SW 1271 (cell line): ENCODE data around the gene UBE2L3.
"Not testable (repeated sequence)": the region's sequence is repeated elsewhere in the genome, so short reads cannot be mapped to it uniquely, and the experiment has no call there.

Experiments
- DNase-seq, 2 experiments: peaks; one replicate each; lab custom pipeline; 2025; lab: John Stamatoyannopoulos, UW

UBE2L3 gene

GRCh38 chr22:21626735-21627469, 59.4 kb downstream of the UBE2L3 start:
- DNase-seq: no peak

- DNase-seq: no peak
Measured at GRCh38 chr22:21628386-21629254, 61.1 kb downstream of the UBE2L3 start.

- peak; percentile 70 to 83 for DNase-seq
Measured at GRCh38 chr22:21629255-21630149, 62.0 kb downstream of the UBE2L3 start, which contains the start of gene YDJC. TSS of gene YDJC (minus strand) at chr22:21630022. CDS start at chr22:21630014, 8 bp downstream.

- no peak for DNase-seq
Measured at GRCh38 chr22:21631025-21631424, 63.5 kb downstream of the UBE2L3 start.

- no peak for DNase-seq
Measured at GRCh38 chr22:21632237-21632895, 64.9 kb downstream of the UBE2L3 start, which contains the start of gene CCDC116. TSS of gene CCDC116 (plus strand) at chr22:21632760. CDS start at chr22:21633182, 422 bp downstream.

GRCh38 chr22:21632931-21633330, 65.4 kb downstream of the UBE2L3 start:
- DNase-seq: no peak

GRCh38 chr22:21633481-21633880, 66.0 kb downstream of the UBE2L3 start:
- DNase-seq: no peak

GRCh38 chr22:21634081-21634480, 66.6 kb downstream of the UBE2L3 start:
- DNase-seq: no peak

GRCh38 chr22:21634844-21635243, 67.3 kb downstream of the UBE2L3 start:
- no peak for DNase-seq

- DNase-seq: no peak
Measured at GRCh38 chr22:21635771-21636510, 68.4 kb downstream of the UBE2L3 start.

GRCh38 chr22:21636629-21637218, 69.2 kb downstream of the UBE2L3 start:
- DNase-seq: no peak

GRCh38 chr22:21637450-21637849, 69.9 kb downstream of the UBE2L3 start:
- DNase-seq: not testable (repeated sequence)

GRCh38 chr22:21639359-21639758, 71.8 kb downstream of the UBE2L3 start:
- DNase-seq: no peak

- no peak for DNase-seq
Measured at GRCh38 chr22:21640810-21641209, 73.3 kb downstream of the UBE2L3 start.

GRCh38 chr22:21641417-21641788, 73.9 kb downstream of the UBE2L3 start:
- peak in 1 of 2 experiments; percentile 60 for DNase-seq

GRCh38 chr22:21641789-21642583, 74.5 kb downstream of the UBE2L3 start, which contains the start of gene SDF2L1:
TSS of gene SDF2L1 (plus strand) at chr22:21642302. CDS start at chr22:21642337, 35 bp downstream.
- peak; percentile 89 to 92 for DNase-seq

- DNase-seq: peak; percentile 49
Measured at GRCh38 chr22:21642584-21643448, 75.3 kb downstream of the UBE2L3 start.
